ENCODE data around the gene POLR1B.
"Not testable (repeated sequence)": the region's sequence is repeated elsewhere in the genome, so short reads cannot be mapped to it uniquely, and the experiment has no call there.

The POLR1B gene, protein sequence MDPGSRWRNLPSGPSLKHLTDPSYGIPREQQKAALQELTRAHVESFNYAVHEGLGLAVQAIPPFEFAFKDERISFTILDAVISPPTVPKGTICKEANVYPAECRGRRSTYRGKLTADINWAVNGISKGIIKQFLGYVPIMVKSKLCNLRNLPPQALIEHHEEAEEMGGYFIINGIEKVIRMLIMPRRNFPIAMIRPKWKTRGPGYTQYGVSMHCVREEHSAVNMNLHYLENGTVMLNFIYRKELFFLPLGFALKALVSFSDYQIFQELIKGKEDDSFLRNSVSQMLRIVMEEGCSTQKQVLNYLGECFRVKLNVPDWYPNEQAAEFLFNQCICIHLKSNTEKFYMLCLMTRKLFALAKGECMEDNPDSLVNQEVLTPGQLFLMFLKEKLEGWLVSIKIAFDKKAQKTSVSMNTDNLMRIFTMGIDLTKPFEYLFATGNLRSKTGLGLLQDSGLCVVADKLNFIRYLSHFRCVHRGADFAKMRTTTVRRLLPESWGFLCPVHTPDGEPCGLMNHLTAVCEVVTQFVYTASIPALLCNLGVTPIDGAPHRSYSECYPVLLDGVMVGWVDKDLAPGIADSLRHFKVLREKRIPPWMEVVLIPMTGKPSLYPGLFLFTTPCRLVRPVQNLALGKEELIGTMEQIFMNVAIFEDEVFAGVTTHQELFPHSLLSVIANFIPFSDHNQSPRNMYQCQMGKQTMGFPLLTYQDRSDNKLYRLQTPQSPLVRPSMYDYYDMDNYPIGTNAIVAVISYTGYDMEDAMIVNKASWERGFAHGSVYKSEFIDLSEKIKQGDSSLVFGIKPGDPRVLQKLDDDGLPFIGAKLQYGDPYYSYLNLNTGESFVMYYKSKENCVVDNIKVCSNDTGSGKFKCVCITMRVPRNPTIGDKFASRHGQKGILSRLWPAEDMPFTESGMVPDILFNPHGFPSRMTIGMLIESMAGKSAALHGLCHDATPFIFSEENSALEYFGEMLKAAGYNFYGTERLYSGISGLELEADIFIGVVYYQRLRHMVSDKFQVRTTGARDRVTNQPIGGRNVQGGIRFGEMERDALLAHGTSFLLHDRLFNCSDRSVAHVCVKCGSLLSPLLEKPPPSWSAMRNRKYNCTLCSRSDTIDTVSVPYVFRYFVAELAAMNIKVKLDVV

DNA sequence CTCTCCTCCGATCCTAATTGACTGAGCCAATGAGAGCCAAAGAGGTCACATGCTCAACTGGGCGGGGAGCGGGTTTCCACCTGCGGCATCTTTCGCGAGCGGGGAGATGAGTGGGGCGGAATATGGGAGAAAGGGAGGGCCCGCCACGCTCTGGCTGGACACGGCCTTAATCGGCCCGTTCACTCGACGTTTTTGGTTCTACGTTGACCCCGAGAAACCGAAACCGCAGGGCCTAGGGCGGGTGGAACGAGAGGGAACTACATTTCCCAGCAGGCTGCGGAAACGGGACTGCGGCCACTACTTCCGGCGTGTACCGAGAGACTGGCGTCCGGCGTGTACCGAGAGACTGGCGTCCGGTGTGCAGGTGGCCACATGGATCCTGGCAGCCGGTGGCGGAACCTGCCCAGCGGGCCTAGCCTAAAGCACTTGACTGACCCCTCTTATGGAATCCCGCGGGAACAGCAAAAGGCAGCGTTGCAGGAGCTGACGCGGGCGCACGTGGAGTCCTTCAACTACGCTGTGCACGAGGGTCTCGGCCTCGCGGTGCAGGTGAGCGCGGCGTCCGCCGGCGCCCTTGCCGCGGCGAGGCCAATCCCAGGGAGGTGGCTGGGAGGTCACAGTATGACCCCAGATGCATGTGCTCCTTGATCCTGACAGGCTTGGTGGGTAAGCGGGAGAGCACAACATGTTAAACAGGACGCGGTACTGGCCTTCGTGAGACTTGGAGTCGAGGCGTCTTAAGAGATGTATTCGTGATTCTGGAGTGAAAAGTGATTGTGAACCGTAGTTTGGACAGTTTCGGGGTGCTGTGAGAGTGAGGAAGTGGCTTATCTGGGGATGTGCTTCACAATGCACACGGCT is at the start of gene POLR1B:
TSS of gene POLR1B (plus strand) at position 343 of the 861 bp plus-strand sequence. CDS start at position 373, 30 bp downstream.
- DNase-seq: peak; percentile 61

GRCh38 chr2:112493048-112493447 is 49.2 kb upstream of the POLR1B start:
- no peak for DNase-seq

GRCh38 chr2:112493858-112494648 is 48.2 kb upstream of the POLR1B start:
- DNase-seq: no peak

- no peak for DNase-seq
These were observed 47.4 kb upstream of the POLR1B start for GRCh38 chr2:112494828-112495227.

GRCh38 chr2:112495878-112496277 is 46.4 kb upstream of the POLR1B start:
- not testable (repeated sequence) for DNase-seq

GRCh38 chr2:112500850-112501484 is 41.3 kb upstream of the POLR1B start:
- DNase-seq: peak; percentile 41

- DNase-seq: not testable (repeated sequence)
These were observed 32.8 kb upstream of the POLR1B start for GRCh38 chr2:112509239-112509998.

DNA sequence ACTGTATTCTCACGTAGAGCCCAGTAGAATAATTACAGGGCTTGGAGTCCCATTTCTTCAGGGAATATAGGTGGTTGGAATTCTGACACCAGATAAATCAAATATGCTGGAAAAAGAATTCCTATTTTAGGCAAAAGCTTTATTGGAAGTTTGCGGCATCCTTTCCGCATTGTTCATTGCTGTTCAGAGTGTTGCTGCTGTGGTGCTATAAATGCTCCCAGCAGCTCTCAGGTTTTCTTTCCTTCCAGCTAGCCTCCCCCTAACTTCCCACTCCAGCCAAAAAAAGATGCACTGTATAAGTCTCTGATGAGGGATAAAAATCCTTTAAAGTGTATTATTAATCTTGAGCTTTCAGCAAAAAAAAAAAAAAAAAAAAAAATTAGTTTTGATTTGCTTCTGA is 25.5 kb upstream of the POLR1B start:
- DNase-seq: no peak

GRCh38 chr2:112518807-112519206 is 23.5 kb upstream of the POLR1B start:
- no peak for DNase-seq

DNA sequence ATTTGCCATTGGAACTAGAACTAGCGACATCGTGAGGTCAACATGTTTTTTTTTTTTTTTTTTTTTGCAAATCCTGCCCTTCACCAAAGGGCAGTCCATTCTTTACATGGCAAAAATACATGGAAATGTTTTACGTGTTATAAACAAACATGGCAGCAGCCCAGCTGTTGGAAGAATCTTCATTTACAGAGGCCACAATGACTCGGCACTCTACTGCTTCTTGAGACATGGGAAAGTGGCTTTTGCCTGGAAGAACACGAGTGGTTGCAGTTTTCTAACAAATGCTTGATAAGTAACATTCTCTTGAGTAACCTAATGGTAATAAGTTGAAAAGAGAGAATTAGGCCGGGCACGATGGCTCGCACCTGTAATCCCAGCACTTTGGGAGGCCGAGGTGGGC is 22.8 kb upstream of the POLR1B start:
- no peak for DNase-seq

GRCh38 chr2:112520234-112520783 is 22.0 kb upstream of the POLR1B start:
- DNase-seq: no peak

GRCh38 chr2:112523291-112523777 is 18.9 kb upstream of the POLR1B start:
- no peak for DNase-seq

DNA sequence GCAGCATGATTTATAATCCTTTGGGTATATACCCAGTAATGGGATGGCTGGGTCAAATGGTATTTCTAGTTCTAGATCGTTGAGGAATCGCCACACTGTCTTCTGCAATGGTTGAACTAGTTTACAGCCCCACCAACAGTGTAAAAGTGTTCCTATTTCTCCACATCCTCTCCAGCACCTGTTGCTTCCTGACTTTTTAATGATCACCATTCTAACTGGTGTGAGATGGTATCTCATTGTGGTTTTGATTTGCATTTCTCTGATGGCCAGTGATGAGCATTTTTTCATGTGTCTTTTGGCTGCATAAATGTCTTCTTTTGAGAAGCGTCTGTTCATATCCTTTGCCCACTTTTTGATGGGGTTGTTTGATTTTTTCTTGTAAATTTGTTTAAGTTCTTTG is 18.0 kb upstream of the POLR1B start:
- not testable (repeated sequence) for DNase-seq

DNA sequence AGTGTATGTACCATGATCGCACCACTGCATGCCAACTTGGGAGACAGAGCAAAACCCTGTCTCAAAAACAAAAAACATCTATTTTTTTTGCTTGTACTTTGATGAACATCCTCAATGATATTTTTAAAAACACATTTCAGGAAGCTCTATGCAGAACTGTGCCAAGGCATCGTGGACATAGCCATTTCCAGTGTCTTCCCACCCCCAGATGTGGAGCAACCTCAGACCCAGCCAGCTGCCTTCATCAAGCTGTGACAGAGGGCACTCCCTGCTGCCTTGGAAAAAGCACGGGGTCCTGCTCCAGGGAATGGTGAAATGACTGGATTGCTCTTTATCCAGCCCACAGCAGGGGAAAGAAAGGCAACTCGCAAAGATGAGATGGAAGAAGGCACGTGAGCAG is 13.7 kb upstream of the POLR1B start:
- DNase-seq: no peak

DNA sequence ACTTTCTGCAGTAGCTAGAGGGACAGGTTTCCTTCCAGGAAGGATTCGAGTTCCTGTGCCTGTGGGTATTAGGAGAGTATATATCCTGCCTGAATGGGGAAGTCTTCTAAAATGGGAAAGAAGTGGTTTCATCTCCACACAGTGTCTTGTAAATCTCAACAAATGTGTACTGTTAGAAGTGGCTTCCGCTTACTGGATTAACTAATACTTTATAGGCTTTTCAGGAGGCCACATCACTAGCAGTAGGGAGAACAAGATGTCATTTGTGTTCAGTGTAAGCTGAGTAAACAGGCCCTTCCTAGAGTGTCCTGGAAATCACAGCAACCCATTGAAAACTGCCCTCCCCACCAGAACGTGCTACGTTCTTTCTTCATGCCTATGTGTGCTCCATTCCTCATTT is 12.5 kb upstream of the POLR1B start:
- no peak for DNase-seq

DNA sequence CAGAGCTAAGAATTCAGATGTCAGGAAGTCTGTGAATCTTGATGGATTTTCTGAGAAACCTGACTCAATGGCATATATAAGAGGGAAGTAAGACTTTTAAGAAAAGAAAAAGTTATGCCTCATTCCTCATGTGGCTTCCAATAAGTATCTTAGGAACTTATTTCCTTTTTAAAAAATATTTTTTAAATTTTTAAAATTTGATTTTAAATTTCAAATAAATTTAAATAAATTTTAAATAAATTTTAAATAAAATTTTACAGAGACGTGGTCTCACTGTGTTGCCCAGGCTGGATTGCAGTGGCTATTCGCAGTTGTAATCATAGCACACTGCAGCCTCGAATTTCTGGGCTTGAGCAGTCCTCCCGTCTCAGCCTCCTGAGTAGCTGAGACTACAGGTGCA is 11.5 kb upstream of the POLR1B start:
- DNase-seq: no peak

GRCh38 chr2:112534826-112535225 is 7.4 kb upstream of the POLR1B start:
- DNase-seq: no peak

- not testable (repeated sequence) for DNase-seq
These were observed 5.6 kb upstream of the POLR1B start for GRCh38 chr2:112536665-112537064.

- DNase-seq: no peak
These were observed 3.0 kb upstream of the POLR1B start for GRCh38 chr2:112539306-112539705.

- DNase-seq: no peak
These were observed 1.4 kb upstream of the POLR1B start for GRCh38 chr2:112540906-112541305.
